Osteoblast (primary cell): ENCODE data around the gene POU2F1. TPM values are rescaled to one million over a fixed set of nuclear protein-coding genes. Genes with fewer than 3 reads are reported as not detected.

Experiments used
- DNase-seq: peaks from one replicate; pipeline ENCODE4 v3.0.0; 2011; ENCODE audit warnings: low spot score, mixed read lengths; ENCODE audit not compliant: insufficient read length; ENCODE audit errors: missing footprints
- H2AFZ ChIP-seq: 2 replicates; pipeline ENCODE4 v1.6.0; 2011; ENCODE audit warnings: mild to moderate bottlenecking, low read length
- H3K27ac ChIP-seq: 2 replicates; pipeline ENCODE4 v1.5.1; 2011; ENCODE audit warnings: mild to moderate bottlenecking, low read depth, low read length, moderate library complexity
- H3K27me3 ChIP-seq: 2 replicates; pipeline ENCODE4 v1.6.0; 2012; ENCODE audit warnings: mild to moderate bottlenecking, control low read depth, inconsistent platforms, low read length, moderate library complexity; ENCODE audit not compliant: insufficient read depth
- H3K36me3 ChIP-seq: 2 replicates; pipeline ENCODE4 v1.5.1; 2011; ENCODE audit warnings: mild to moderate bottlenecking, low read length, control low read depth, moderate library complexity; ENCODE audit not compliant: insufficient read depth
- H3K4me1 ChIP-seq: 2 replicates; pipeline ENCODE4 v1.5.1; 2011; ENCODE audit warnings: mild to moderate bottlenecking, low read length, control low read depth, moderate library complexity; ENCODE audit not compliant: insufficient read depth
- H3K4me2 ChIP-seq: 2 replicates; pipeline ENCODE4 v1.6.0; 2011; ENCODE audit warnings: mild to moderate bottlenecking, low read length; ENCODE audit not compliant: insufficient read depth
- H3K4me3 ChIP-seq: fragments of 200-600 bp; sonication (generic); 3 replicates; pipeline ENCODE4 v1.5.1; 2012; ENCODE audit warnings: mild to moderate bottlenecking, low read length, inconsistent platforms; ENCODE audit not compliant: insufficient read depth
- H3K79me2 ChIP-seq: 2 replicates; pipeline ENCODE4 v1.6.0; 2012; ENCODE audit warnings: mild to moderate bottlenecking, low read length, control low read depth, inconsistent platforms; ENCODE audit not compliant: insufficient read depth
- H3K9me3 ChIP-seq: 2 replicates; pipeline ENCODE4 v1.5.1; 2011; ENCODE audit warnings: low read depth, low read length, control low read depth
- H4K20me1 ChIP-seq: 2 replicates; pipeline ENCODE4 v1.6.0; 2012; ENCODE audit warnings: mild to moderate bottlenecking, low read length, control low read depth; ENCODE audit not compliant: insufficient read depth
- total RNA-seq: library from RNA; depleted of rRNA; stranded (reverse); fragments of >200 nt; gene quantifications from 2 replicates; pipeline ENCODE4 v1.2.3, GENCODE V29; 2012
- TF ChIP-seq, protein P1 (sequence below): IDR thresholded peaks from 2 replicates; pipeline ENCODE4 v1.5.1; 2011; ENCODE audit warnings: mild to moderate bottlenecking, low read depth, low read length, moderate library complexity; ENCODE audit errors: extremely low read depth

Gene POU2F1
- total RNA-seq, 1 donor = 11.6 TPM

DNA sequence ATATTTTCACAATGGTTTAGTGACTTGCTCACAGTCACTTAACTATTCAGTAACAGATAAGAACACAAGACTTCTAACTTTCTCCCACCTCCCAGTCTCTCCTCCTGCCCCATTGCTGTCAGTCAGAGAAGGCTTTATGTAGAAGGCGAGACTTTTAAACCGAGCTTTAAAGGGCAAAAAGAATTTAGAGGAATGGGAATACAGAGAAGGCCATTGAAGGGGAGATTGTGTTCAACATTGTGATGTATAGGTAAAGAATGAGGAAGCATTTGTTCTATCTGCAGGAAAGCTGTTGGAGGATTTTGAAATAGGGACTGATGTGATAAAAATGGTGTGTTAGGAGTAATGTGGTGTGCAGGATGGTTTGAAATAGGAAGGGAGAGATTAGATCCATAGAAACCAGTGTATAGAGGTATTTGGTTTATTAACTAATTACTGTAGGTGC lies 7.3 kb downstream of the POU2F1 start:
- no peaks in the 10 kb centered on the region for H3K4me1 ChIP-seq
- no peak for DNase-seq
- no peak overlapping the region for H3K4me3 ChIP-seq
- H2AFZ ChIP-seq = no peak overlapping the region
- peaks cover 81% of the 10 kb centered on the region for H3K79me2 ChIP-seq
- no peak overlapping the region for H3K27ac ChIP-seq
- TF ChIP-seq, protein P1, sequence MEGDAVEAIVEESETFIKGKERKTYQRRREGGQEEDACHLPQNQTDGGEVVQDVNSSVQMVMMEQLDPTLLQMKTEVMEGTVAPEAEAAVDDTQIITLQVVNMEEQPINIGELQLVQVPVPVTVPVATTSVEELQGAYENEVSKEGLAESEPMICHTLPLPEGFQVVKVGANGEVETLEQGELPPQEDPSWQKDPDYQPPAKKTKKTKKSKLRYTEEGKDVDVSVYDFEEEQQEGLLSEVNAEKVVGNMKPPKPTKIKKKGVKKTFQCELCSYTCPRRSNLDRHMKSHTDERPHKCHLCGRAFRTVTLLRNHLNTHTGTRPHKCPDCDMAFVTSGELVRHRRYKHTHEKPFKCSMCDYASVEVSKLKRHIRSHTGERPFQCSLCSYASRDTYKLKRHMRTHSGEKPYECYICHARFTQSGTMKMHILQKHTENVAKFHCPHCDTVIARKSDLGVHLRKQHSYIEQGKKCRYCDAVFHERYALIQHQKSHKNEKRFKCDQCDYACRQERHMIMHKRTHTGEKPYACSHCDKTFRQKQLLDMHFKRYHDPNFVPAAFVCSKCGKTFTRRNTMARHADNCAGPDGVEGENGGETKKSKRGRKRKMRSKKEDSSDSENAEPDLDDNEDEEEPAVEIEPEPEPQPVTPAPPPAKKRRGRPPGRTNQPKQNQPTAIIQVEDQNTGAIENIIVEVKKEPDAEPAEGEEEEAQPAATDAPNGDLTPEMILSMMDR = no peak
- H3K36me3 ChIP-seq = no peaks in the 10 kb centered on the region
- H3K27me3 ChIP-seq = no peaks in the 10 kb centered on the region
- H3K4me2 ChIP-seq = no peak overlapping the region
- no peaks in the 10 kb centered on the region for H3K9me3 ChIP-seq
- peaks cover 25% of the 10 kb centered on the region for H4K20me1 ChIP-seq

DNA sequence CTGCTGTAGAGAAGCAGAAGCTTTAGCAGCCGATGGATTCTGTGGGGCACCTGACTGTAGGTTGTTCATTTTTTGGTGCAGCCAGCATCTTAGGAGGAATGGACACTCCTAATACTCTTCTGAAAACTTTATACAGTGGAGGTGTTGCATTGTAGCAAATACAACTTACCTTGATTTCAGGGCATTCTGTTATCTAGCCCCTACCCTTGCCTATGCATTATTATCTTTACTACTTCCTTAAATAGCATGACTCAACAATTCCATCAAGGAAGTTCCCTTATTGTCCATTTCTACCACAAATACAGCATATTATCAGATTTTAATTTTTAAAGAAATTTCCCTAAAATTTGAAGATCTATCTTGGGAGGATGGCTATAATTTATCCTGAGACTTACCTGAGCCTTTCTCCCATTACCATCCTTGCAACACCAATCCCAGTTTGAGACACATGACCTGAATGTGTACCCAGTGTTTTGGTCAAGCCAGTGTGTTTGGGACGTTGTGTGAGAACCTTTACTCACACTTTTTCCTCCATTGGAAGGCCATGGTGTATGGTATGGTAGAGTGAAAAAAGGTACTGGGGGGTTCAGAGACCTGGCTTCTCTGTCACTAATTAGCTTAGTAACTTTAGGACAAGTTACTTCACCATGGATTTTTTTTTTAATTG lies 9.2 kb downstream of the POU2F1 start:
- peaks cover 35% of the 10 kb centered on the region for H4K20me1 ChIP-seq
- H3K4me3 ChIP-seq = no peak overlapping the region
- no peaks in the 10 kb centered on the region for H3K36me3 ChIP-seq
- TF ChIP-seq, protein P1 = no peak
- H3K79me2 ChIP-seq = peaks cover 81% of the 10 kb centered on the region
- no peak overlapping the region for H2AFZ ChIP-seq
- no peaks in the 10 kb centered on the region for H3K27me3 ChIP-seq
- H3K4me1 ChIP-seq = no peaks in the 10 kb centered on the region
- no peak overlapping the region for H3K4me2 ChIP-seq
- no peak overlapping the region for H3K27ac ChIP-seq
- H3K9me3 ChIP-seq = no peaks in the 10 kb centered on the region
- DNase-seq = no peak

DNA sequence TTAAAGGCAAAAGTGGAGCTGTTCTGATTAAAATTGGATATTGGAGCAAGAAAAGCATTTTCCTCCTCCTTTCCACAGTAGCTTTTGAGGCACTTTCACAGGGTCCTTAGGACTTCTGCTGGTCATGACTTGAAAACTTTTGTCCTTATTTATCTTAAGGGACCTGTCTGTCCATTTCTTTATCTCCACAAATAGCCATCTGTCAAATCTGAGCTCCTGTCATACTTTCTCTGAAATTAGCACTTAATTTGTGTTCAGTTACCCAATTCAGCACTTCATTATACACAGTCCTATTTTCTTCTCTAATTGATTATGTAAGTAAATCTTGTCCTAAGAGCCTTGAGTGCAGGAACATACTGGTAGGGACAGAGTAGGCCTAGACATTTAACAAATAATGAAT lies 9.8 kb downstream of the POU2F1 start:
- no peak for DNase-seq
- TF ChIP-seq, protein P1 = no peak

DNA sequence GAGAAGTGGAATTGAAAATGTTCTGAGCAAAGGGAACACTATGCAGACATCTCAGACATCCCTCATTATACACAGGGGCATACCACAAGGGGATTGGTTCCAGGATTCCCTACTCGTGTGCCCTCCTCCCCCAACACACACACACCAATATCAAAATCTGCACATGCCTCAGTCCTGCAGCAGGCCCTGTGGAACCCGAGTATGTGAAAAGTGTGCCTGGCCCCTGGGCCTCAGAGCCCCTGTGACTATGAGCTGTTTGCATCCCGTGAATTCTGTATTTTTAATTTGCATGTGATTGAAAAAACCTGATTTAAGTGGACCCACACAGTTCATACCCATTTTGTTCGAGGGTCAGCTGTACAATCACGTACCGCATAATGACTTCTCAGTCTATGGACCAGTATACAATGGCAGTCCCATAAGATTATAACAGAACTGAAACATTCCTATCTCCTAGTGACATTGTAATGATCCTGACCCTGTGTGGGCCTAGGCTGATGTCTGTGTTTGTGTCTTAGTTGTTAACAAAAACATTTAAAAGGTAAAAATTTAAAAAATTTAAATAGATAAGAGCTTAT lies 11.3 kb downstream of the POU2F1 start:
- Histone ChIP-seq H2AFZ (no peak overlapping the region), H3K9me3 (no peaks in the 10 kb centered on the region), H4K20me1 (peaks cover 48% of the 10 kb centered on the region), H3K27ac (no peak overlapping the region), H3K36me3 (no peaks in the 10 kb centered on the region), H3K4me1 (no peaks in the 10 kb centered on the region), H3K79me2 (peaks cover 75% of the 10 kb centered on the region), H3K4me2 (no peak overlapping the region), H3K4me3 (no peak overlapping the region), H3K27me3 (no peaks in the 10 kb centered on the region)
- TF ChIP-seq, protein P1 = no peak
- no peak for DNase-seq

More for the DNA sequence above, 9.8 kb downstream of the POU2F1 start:
- H4K20me1 ChIP-seq = peaks cover 41% of the 10 kb centered on the region
- no peak overlapping the region for H3K4me3 ChIP-seq
- H3K9me3 ChIP-seq = no peaks in the 10 kb centered on the region
- no peak overlapping the region for H3K4me2 ChIP-seq
- no peak overlapping the region for H2AFZ ChIP-seq
- peaks cover 81% of the 10 kb centered on the region for H3K79me2 ChIP-seq
- H3K27me3 ChIP-seq = no peaks in the 10 kb centered on the region
- H3K36me3 ChIP-seq = no peaks in the 10 kb centered on the region
- no peaks in the 10 kb centered on the region for H3K4me1 ChIP-seq
- no peak overlapping the region for H3K27ac ChIP-seq
